ENCODE results near the gene CCDC12.

CCDC12 gene

DNA sequence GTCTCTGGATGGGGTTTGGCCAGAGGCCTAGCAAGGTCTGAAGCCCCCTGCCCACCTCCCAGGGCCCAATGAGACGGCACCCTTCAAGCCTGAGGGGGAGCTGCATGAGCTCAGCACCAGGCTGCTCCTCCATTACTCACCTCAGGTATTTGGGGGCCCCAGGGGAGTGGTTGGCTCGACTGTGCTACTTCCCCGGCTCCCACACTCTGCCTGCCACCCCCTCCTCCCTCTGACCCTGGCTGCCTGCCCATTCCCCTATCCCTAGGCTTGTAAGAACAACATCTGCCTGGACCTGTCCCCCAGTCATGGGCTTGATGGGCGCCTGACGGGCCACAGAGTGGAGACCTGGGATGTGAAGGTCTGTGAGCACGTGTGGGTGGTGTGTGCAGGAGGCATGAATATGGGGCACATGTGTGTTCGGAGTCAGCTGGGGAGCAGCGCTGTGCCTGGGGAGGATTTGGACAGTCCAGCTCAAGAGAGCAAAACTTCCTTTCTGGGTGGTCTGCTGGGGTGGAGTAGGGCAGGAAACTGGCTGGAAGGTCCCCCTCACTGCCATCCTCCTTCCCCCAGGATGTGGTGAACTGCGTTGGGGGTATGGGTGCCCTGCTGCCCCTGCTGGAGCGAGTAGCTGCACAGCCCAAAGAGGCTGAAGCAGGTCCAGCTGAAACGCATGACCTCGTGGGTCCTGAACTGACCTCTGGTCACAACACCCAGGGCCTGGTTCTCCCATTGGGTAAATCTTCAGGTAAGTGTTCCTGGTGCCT, 20.3 kb upstream of the CCDC12 start:
- DNase-seq (ENCODE audit: low read depth in 2 of 2): no peak

DNA sequence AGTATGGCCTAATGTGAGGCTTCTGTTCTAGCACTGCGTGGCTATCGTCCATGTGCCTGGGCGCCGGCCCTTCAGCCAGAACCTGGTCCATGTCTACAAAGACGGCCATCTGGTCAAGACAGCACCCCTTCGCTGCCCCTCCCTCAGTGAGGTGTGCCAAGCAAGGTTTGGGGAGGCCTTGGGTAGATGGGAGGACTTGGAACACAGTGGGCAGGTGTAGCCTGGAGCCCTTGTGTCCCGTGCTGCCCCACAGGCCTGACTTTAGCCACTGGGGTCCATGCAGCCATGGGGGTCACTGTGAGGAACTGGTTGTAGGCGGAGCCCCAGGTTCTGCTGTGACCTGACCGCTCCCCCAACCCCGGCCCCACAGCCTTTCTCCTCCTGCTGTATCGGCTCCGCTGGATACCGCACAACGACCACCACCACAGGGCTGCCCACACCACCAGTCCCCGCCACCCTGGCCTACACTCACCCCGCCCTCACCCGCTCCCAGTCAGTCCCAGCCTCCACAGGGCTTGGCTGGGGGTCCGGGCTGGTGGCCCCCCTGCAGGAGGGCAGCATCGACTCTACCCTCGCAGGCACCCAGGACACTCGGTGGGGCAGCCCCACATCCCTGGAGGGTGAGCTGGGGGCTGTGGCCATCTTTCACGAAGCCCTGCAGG, 19.5 kb upstream of the CCDC12 start:
- DNase-seq (ENCODE audit: low read depth in 2 of 2): no peak

DNA sequence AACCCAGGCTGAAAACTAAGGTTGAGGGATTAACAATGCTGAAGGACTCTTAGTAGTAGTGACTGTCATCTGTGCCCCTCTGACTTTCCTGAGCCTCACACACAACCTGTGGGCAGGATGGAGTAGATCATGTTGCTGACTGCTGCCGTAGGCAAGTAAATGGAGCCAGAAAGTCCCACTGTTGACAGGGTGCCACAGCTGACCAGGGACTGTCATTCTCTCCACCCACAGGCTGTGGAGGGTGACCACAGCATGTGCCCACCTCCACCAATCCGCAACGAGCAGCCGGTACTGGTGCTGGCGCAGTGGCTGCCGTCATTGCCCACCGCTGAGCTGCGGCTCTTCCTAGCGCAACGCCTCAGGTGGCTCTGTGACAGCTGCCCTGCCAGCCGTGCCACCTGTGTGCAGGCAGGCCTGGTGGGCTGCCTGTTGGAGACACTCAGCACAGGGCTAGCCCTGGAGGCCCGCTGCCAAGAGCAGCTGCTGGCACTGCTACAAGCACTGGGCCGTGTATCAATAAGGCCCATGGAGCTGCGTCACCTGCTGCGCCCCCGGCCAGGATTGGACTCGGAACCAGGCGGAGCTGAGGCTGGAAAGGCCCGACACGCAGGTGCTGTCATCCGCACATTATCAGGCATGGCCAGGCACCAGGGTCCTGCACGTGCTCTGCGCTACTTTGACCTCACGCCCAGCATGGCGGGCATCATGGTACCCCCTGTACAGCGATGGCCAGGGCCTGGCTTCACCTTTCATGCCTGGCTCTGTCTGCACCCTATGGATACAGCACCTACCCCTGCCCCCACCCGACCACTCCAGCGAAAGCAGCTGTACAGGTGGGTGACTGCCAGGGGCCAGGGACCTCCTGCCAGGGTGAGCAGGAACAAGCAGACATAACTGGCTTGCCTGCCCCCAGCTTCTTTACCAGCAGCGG, 18.5 kb upstream of the CCDC12 start:
- no peak for DNase-seq (ENCODE audit: low read depth in 2 of 2)

DNA sequence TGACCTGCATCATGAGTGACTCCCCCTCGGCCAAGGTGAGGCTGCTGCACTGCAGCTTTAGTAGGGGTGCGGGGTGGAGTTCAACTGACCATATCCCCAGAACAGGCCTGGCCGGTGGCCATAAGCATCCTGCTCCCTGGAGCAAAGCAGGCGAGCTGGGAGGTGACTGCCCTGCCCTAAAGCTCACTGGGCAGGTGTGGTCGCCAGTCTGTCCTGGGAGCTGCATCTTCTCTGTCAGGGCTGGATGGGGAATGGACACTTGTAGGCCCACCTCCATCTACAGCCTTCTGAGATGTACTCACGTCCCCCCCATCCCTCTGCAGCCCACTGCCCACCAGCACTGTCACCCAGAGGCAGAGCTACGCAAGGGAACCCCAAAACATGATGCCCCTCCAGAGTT, 17.4 kb upstream of the CCDC12 start:
- DNase-seq (ENCODE audit: low read depth in 2 of 2): no peak

GRCh38 chr3:46993292-46993691, 16.7 kb upstream of the CCDC12 start:
- DNase-seq (ENCODE audit: low read depth in 2 of 2): no peak

GRCh38 chr3:46992231-46992630, 15.7 kb upstream of the CCDC12 start:
- no peak for DNase-seq (ENCODE audit: low read depth in 2 of 2)

DNA sequence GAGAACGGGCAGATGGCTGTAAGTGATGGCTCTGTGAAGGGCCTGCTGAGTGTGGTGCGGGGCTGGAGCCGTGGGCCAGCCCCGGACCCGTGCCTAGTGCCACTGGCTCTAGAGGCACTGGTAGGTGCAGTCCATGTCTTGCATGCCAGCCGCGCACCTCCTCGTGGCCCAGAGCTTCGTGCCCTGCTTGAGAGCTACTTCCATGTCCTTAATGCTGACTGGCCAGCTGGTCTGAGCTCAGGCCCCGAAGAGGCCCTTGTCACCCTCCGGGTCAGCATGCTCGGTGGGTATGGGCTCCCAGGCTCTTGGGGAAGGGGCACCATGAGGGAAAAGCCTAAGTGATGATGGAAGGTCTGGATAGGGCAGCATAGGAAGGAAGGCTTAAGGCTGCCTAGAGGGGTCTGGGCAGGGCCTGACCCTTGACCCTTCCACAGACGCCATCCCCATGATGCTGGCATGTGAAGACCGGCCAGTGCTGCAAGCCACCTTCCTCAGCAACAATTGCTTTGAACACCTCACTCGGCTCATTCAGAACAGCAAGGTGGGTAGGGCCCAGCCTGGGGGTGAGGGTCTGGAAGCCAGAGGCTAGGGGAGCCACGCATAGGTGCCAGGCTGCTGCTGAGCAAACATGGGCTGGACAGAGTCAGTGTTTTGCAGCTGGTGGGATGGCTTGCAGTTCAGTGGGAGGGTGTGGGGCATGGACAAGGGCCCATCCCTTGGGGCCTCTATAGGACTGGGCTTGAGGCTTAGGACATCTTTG, 15.0 kb upstream of the CCDC12 start:
- no peak for DNase-seq (ENCODE audit: low read depth in 2 of 2)

- DNase-seq (ENCODE audit: low read depth in 2 of 2): no peak
Observed at GRCh38 chr3:46990573-46991374, 14.2 kb upstream of the CCDC12 start.

- DNase-seq (ENCODE audit: low read depth in 2 of 2): no peak
Observed at GRCh38 chr3:46989146-46989810, 12.7 kb upstream of the CCDC12 start.

DNA sequence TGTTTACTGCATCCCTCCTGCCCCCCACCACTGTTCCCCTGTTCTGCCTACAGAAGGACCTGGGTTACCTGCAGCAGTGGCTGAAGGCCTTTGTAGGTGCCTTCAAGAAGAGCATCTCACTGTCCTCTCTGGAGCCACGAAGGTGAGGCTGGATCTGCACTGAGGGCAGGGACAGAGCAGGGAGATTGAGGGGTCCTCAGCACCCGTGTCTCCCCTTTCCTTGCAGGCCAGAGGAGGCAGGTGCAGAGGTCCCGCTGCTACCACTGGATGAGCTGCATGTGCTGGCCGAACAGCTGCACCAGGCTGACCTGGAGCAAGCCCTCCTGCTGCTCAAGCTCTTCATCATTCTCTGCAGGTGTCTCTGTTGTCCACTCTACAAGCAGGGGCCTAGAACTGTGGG, 12.1 kb upstream of the CCDC12 start:
- no peak for DNase-seq (ENCODE audit: low read depth in 2 of 2)

DNA sequence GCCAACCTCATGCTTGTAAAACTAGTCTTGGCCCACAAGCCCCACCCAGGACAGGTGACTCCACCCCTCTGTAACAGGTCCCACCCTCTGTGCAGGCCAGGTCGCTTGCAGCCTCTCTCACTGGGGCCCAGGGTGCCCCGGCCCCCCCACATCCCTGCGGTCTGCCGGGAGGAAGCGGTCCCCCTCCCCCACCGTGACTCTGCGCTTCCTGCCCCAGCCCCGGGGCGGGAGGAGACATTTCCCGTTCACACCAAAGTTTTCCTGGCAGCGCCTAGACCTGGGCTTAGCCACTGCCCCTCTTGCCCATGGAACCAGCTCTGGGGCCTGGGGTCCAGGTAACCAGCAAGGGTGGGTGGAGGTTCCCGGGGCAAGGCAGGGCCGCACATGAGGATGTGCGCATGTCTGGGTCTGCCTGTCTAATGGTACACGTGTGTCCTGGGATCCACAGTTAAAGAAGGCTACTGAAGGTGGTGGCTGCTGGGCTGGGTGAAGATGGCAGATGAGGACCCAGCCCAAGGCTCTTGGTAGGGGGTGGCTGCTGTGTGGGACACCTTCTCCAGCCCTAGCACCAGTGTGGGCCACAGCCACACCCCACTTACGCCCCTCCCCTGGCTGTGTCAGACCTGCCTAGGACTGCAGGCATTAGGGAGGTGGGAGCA, 11.3 kb upstream of the CCDC12 start:
- peak; percentile 76 to 79 for DNase-seq (ENCODE audit: low read depth in 2 of 2)

DNA sequence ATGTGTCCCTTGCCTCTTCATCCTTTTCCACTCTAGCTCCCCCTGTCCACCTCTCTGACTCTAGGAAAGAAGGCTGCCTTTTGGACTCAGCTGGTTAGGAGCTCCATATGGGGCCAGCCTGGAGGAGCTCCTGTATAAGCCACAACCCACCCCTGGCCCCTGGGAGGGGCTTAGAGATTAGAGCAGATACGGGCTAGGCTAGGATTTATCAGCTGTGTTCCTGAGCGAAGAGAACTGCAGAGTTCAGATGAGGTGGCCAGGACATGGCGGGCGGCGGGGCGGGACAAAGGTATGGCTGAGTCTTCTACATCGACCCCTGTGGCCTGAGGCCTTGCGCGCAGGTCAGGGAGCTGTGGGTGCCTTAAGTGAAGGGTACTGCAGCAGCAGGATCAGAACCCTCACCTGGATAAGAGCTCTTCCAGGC, 10.8 kb upstream of the CCDC12 start:
- no peak for DNase-seq (ENCODE audit: low read depth in 2 of 2)

DNA sequence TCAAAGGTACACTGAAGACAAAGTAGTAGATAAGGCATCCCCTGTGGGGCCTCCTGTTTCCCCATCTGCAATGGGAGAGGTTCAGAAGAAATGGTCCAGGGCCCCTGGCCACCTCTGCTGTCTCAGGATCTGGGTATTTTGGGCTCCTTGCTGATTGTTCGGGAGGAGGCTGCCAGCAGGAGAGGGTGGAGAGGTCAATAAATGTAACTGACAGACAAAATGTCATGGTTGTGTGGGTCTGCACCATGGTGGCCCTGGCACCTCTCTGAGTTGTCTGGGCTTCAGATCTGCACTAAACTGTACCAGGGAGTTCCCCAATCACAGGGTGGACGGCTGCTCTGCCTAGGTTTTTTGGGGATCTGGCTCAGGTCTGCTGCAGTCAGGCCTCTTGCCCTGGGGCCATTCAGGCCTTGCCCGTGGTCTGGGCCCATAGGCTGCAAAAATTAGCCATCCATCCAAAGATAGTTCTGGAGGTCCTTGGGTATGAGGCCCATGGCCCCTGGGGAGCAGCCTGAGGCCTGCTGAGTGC, 10.3 kb upstream of the CCDC12 start:
- no peak for DNase-seq (ENCODE audit: low read depth in 2 of 2)

- DNase-seq (ENCODE audit: low read depth in 2 of 2): no peak
Observed at GRCh38 chr3:46986055-46986730, 9.6 kb upstream of the CCDC12 start.

- DNase-seq (ENCODE audit: low read depth in 2 of 2): no peak
Observed at GRCh38 chr3:46985588-46985987, 9.0 kb upstream of the CCDC12 start.

GRCh38 chr3:46984591-46985459, 8.3 kb upstream of the CCDC12 start:
- DNase-seq (ENCODE audit: low read depth in 2 of 2): no peak

DNA sequence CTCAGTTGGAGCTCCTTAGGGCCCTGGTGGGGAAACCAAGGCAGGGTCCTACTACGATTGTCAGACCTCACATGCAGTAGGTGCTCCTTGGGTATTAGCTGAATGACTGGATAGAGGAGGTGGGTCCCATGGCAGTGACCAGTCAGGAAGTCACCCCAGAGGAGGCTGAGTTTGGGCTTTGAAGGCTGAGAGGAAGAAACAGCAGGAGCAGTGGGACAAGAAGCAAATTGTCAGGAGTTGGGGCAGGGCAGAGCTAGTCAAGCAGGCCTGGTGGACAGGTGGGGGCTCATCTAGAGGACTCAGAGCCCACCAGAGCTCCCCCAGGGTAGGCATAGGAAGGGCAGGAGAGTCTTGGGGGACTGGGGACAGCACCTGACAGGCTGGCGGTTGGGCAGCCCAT, 6.0 kb upstream of the CCDC12 start:
- DNase-seq (ENCODE audit: low read depth in 2 of 2): no peak

- no peak for DNase-seq (ENCODE audit: low read depth in 2 of 2)
Observed at GRCh38 chr3:46981932-46982471, 5.5 kb upstream of the CCDC12 start.

All from stimulated activated CD8-positive, alpha-beta memory T cell treated with anti-CD3 and anti-CD28 coated beads, Interleukin-15, amount 100 ng/mL, for 48 hours (primary cell).